IgD-negative memory B cell (primary cell): ENCODE measurements around the gene PLA2G6. TPM values are rescaled to one million over a fixed set of nuclear protein-coding genes. Genes with fewer than 3 reads are reported as not detected.

Source experiments
- H3K27ac Mint-ChIP-seq, 3 donors: one replicate each; pipeline ENCODE4 v1.8.0; 2020 to 2022; ENCODE audit warnings: mild to moderate bottlenecking in 3 of 3, mixed read lengths in 3 of 3, moderate library complexity in 1 of 3
- H3K27me3 Mint-ChIP-seq: one replicate; pipeline ENCODE4 v1.8.0; 2021; ENCODE audit warnings: mixed read lengths
- H3K36me3 Mint-ChIP-seq: one replicate; pipeline ENCODE4 v1.8.0; 2020; ENCODE audit warnings: mild to moderate bottlenecking, mixed read lengths
- H3K4me1 Mint-ChIP-seq, 3 donors: one replicate each; pipeline ENCODE4 v1.8.0; 2020 to 2022; ENCODE audit warnings: mixed read lengths in 3 of 3, mild to moderate bottlenecking in 1 of 3
- H3K4me3 Mint-ChIP-seq, 4 donors: one replicate each; pipeline ENCODE4 v1.8.0; 2020 to 2022; ENCODE audit warnings: mild to moderate bottlenecking in 4 of 4, mixed read lengths in 4 of 4, moderate library complexity in 3 of 4
- H3K9me3 Mint-ChIP-seq, 3 donors: one replicate each; pipeline ENCODE4 v1.8.0; 2020 to 2021; ENCODE audit warnings: mixed read lengths in 3 of 3, mild to moderate bottlenecking in 1 of 3
- polyA plus RNA-seq: library from polyadenylated mRNA; unstranded; fragments of 300-500 nt; fragmentation: Illumina TruSeq; gene quantifications from one replicate; pipeline ENCODE4 v1.2.3, GENCODE V29; 2021

PLA2G6 gene
- polyA plus RNA-seq, 1 donor from 2014 or later: 3.0 TPM

- Mint-ChIP-seq H3K9me3 (no peaks in the 10 kb centered on the region), H3K36me3 (peaks cover 4% of the 10 kb centered on the region), H3K4me1 (no peaks in the 10 kb centered on the region), H3K4me3 (no peak overlapping the region), H3K27ac (no peak overlapping the region), H3K27me3 (no peaks in the 10 kb centered on the region)
Observed at GRCh38 chr22:38069372-38070249, 112.0 kb downstream of the PLA2G6 start.

GRCh38 chr22:38068641-38069371, 112.8 kb downstream of the PLA2G6 start:
- Mint-ChIP-seq H3K27me3 (no peaks in the 10 kb centered on the region), H3K27ac (no peak overlapping the region), H3K36me3 (peaks cover 4% of the 10 kb centered on the region), H3K9me3 (no peaks in the 10 kb centered on the region), H3K4me1 (no peaks in the 10 kb centered on the region), H3K4me3 (no peak overlapping the region)

GRCh38 chr22:38067761-38068360, 113.8 kb downstream of the PLA2G6 start:
- Mint-ChIP-seq H3K36me3 (peaks cover 5% of the 10 kb centered on the region), H3K27ac (no peak overlapping the region), H3K27me3 (no peaks in the 10 kb centered on the region), H3K9me3 (no peaks in the 10 kb centered on the region), H3K4me1 (peaks cover 0 to 2% (median 1%) of the 10 kb centered on the region in 3 donors), H3K4me3 (no peak overlapping the region)

GRCh38 chr22:38067028-38067415, 114.6 kb downstream of the PLA2G6 start:
- Mint-ChIP-seq H3K27ac (no peak overlapping the region), H3K4me3 (no peak overlapping the region), H3K4me1 (peaks cover 4 to 6% (median 5%) of the 10 kb centered on the region in 3 donors), H3K9me3 (no peaks in the 10 kb centered on the region), H3K27me3 (no peaks in the 10 kb centered on the region), H3K36me3 (peaks cover 9% of the 10 kb centered on the region)

GRCh38 chr22:38066381-38067027, 115.1 kb downstream of the PLA2G6 start:
- peaks cover 9% of the 10 kb centered on the region for H3K36me3 Mint-ChIP-seq
- no peaks in the 10 kb centered on the region for H3K9me3 Mint-ChIP-seq
- H3K4me3 Mint-ChIP-seq: no peak overlapping the region
- H3K27ac Mint-ChIP-seq: no peak overlapping the region
- H3K4me1 Mint-ChIP-seq: peaks cover 4 to 6% (median 5%) of the 10 kb centered on the region in 3 donors
- no peaks in the 10 kb centered on the region for H3K27me3 Mint-ChIP-seq

- Mint-ChIP-seq H3K4me1 (peaks cover 4 to 6% (median 5%) of the 10 kb centered on the region in 3 donors), H3K9me3 (no peaks in the 10 kb centered on the region), H3K36me3 (peaks cover 9% of the 10 kb centered on the region), H3K4me3 (no peak overlapping the region), H3K27ac (no peak overlapping the region), H3K27me3 (no peaks in the 10 kb centered on the region)
Observed at GRCh38 chr22:38065539-38065938, 116.1 kb downstream of the PLA2G6 start.

- H3K36me3 Mint-ChIP-seq: peaks cover 5% of the 10 kb centered on the region
- H3K27me3 Mint-ChIP-seq: no peaks in the 10 kb centered on the region
- peak overlapping the region in 1 of 3 donors; percentile 11 for H3K27ac Mint-ChIP-seq
- H3K4me1 Mint-ChIP-seq: peaks cover 8 to 12% (median 11%) of the 10 kb centered on the region in 3 donors
- no peaks in the 10 kb centered on the region for H3K9me3 Mint-ChIP-seq
- H3K4me3 Mint-ChIP-seq: peak overlapping the region in 1 of 4 donors; percentile 5
Observed at GRCh38 chr22:38062791-38063190, 118.8 kb downstream of the PLA2G6 start.

Other genes starting within 250 kb of the PLA2G6 start
- not detected for gene C22orf23, start 228.2 kb downstream of the PLA2G6 start, polyA plus RNA-seq
- 133 TPM for gene POLR2F, start 228.1 kb downstream of the PLA2G6 start, polyA plus RNA-seq
- not detected for gene SOX10, start 197.3 kb downstream of the PLA2G6 start, polyA plus RNA-seq
- 6.5 TPM for gene PICK1, start 124.4 kb downstream of the PLA2G6 start, polyA plus RNA-seq
- not detected for gene SLC16A8, start 97.6 kb downstream of the PLA2G6 start, polyA plus RNA-seq
- not detected for gene BAIAP2L2, start 71.1 kb downstream of the PLA2G6 start, polyA plus RNA-seq
- 1.5 TPM for gene MAFF, start 20.2 kb upstream of the PLA2G6 start, polyA plus RNA-seq
- gene TMEM184B, start 91.2 kb upstream of the PLA2G6 start, polyA plus RNA-seq: 5.9 TPM
- gene CSNK1E, start 135.6 kb upstream of the PLA2G6 start, polyA plus RNA-seq: 12.6 TPM